Measurements from ENCODE around the gene NFIC.

DNA sequence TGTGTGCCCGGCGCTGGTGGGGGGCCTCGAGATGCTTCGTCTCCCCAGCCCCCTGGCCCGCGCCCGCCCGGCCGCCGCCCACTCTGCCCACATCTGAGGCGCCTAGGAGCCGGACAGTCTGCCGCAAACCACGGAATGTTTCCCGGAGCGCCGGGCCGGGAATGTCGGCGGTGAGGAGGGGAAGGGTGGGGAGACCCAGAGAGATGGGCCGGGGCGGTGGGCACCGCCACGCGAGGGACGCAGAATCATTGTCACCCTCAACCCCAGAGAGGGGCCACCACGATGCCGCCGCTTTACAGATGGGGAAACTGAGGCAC lies 46.1 kb upstream of the NFIC start:
- TF ChIP-seq, protein P1, sequence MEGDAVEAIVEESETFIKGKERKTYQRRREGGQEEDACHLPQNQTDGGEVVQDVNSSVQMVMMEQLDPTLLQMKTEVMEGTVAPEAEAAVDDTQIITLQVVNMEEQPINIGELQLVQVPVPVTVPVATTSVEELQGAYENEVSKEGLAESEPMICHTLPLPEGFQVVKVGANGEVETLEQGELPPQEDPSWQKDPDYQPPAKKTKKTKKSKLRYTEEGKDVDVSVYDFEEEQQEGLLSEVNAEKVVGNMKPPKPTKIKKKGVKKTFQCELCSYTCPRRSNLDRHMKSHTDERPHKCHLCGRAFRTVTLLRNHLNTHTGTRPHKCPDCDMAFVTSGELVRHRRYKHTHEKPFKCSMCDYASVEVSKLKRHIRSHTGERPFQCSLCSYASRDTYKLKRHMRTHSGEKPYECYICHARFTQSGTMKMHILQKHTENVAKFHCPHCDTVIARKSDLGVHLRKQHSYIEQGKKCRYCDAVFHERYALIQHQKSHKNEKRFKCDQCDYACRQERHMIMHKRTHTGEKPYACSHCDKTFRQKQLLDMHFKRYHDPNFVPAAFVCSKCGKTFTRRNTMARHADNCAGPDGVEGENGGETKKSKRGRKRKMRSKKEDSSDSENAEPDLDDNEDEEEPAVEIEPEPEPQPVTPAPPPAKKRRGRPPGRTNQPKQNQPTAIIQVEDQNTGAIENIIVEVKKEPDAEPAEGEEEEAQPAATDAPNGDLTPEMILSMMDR (IDR thresholded peaks at IDR 0.05), result no peak
- TF ChIP-seq POLR2A (IDR thresholded peaks at IDR 0.05), result no peak

Measured in right lobe of liver (tissue), 4 donors.